A673 (cell line): ENCODE data around the gene APBA1.

ENCODE experiments used
- EZH2 ChIP-seq: fragments of 200-600 bp; sonication (generic); IDR thresholded peaks from 2 replicates; pipeline ENCODE4 v1.6.1; 2017; ENCODE audit warnings: borderline replicate concordance, low read depth, mild to moderate bottlenecking, mixed read lengths, antibody characterized with exemption, low read length; ENCODE audit not compliant: poor library complexity, severe bottlenecking
- TF ChIP-seq, protein P1 (sequence below): fragments of 300-800, 200-600 bp; sonication (generic); conservative IDR thresholded peaks from 2 replicates; pipeline ENCODE4 v1.5.1; 2017; ENCODE audit warnings: low read depth, mild to moderate bottlenecking, antibody characterized with exemption, low read length, moderate library complexity, mixed read lengths

DNA sequence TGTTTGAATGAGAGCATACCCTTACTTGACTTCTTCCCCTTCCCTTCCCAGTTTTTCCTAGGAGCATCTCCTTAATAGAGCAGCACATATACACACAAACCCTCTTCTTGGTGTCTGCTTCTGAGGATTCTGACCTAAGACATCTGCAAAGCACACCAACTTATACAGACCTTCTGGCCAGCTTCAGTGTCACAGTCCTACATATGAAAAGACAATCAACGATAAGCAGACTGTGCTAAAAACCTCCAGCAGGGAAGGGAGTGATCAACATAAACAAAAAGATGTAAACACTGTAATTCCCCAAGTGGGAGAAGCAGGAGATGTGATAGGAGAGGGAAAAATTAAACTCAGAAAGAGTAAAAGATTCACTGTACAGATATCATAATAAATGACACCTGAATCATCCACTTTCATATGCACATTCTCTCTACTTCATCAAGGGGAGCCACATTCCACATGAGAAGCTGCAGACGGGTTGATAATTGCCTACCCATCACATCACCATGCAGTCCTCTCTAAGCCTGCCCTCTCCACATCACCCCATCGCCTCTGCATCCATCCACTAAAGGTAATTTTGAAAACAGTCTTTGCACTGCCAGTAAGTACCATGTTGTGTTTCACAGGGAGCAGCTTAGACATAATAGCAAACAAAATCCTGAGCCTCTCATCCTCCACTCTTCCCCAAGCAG lies 13.0 kb downstream of the APBA1 start:
- TF ChIP-seq, protein P1, sequence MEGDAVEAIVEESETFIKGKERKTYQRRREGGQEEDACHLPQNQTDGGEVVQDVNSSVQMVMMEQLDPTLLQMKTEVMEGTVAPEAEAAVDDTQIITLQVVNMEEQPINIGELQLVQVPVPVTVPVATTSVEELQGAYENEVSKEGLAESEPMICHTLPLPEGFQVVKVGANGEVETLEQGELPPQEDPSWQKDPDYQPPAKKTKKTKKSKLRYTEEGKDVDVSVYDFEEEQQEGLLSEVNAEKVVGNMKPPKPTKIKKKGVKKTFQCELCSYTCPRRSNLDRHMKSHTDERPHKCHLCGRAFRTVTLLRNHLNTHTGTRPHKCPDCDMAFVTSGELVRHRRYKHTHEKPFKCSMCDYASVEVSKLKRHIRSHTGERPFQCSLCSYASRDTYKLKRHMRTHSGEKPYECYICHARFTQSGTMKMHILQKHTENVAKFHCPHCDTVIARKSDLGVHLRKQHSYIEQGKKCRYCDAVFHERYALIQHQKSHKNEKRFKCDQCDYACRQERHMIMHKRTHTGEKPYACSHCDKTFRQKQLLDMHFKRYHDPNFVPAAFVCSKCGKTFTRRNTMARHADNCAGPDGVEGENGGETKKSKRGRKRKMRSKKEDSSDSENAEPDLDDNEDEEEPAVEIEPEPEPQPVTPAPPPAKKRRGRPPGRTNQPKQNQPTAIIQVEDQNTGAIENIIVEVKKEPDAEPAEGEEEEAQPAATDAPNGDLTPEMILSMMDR = no peak
- TF ChIP-seq EZH2 = no peak
